Effector memory CD8-positive, alpha-beta T cell (primary cell): ENCODE data around the gene FAM20A.

Experiments
- ATAC-seq: fragments of 150-1000 bp; cut with Tn5 transposase; replicated peaks from 2 replicates; pipeline ENCODE4 v1.10.0; 2021; ENCODE audit warnings: mild to moderate bottlenecking, moderate library complexity
- DNase-seq, 3 experiments: peaks; one replicate each; pipeline ENCODE4 v3.0.0; 2021
- H3K27ac Mint-ChIP-seq, 2 donors: one replicate each; pipeline ENCODE4 v1.8.0; 2022; ENCODE audit warnings: mild to moderate bottlenecking in 2 of 2, mixed read lengths in 2 of 2, moderate library complexity in 2 of 2
- H3K27me3 Mint-ChIP-seq, 2 donors: one replicate each; pipeline ENCODE4 v1.8.0; 2022; ENCODE audit warnings: mixed read lengths in 2 of 2
- H3K36me3 Mint-ChIP-seq: one replicate; pipeline ENCODE4 v1.8.0; 2022; ENCODE audit warnings: mild to moderate bottlenecking, moderate library complexity, mixed read lengths; ENCODE audit not compliant: insufficient read depth
- H3K4me1 Mint-ChIP-seq, 2 donors: one replicate each; pipeline ENCODE4 v1.8.0; 2022; ENCODE audit warnings: low read depth in 2 of 2, mixed read lengths in 2 of 2
- H3K4me3 Mint-ChIP-seq, 2 donors: one replicate each; pipeline ENCODE4 v1.8.0; 2022; ENCODE audit warnings: mild to moderate bottlenecking in 2 of 2, mixed read lengths in 2 of 2, moderate library complexity in 2 of 2
- H3K9me3 Mint-ChIP-seq, 2 donors: one replicate each; pipeline ENCODE4 v1.8.0; 2022; ENCODE audit warnings: mixed read lengths in 2 of 2

The FAM20A gene

GRCh38 chr17:68577497-68577821, 23.7 kb downstream of the FAM20A start:
- H3K27ac Mint-ChIP-seq: no peak overlapping the region
- ATAC-seq: no peak

GRCh38 chr17:68576811-68577496, 24.2 kb downstream of the FAM20A start:
- ATAC-seq (no peak), DNase-seq (no peak)
- Mint-ChIP-seq H3K36me3 (no peaks in the 10 kb centered on the region), H3K9me3 (no peaks in the 10 kb centered on the region), H3K4me3 (no peak overlapping the region), H3K27me3 (peaks cover 6 to 27% of the 10 kb centered on the region in 2 donors), H3K4me1 (no peaks in the 10 kb centered on the region), H3K27ac (no peak overlapping the region)

More at GRCh38 chr17:68577497-68577821, 23.7 kb downstream of the FAM20A start:
- no peak for DNase-seq
- H3K36me3 Mint-ChIP-seq: no peaks in the 10 kb centered on the region
- no peak overlapping the region for H3K4me3 Mint-ChIP-seq
- no peaks in the 10 kb centered on the region for H3K4me1 Mint-ChIP-seq
- H3K27me3 Mint-ChIP-seq: peaks cover 10 to 32% of the 10 kb centered on the region in 2 donors
- no peaks in the 10 kb centered on the region for H3K9me3 Mint-ChIP-seq

GRCh38 chr17:68576137-68576536, 25.0 kb downstream of the FAM20A start:
- Mint-ChIP-seq H3K4me1 (no peaks in the 10 kb centered on the region), H3K27ac (no peak overlapping the region), H3K4me3 (no peak overlapping the region), H3K9me3 (no peaks in the 10 kb centered on the region), H3K27me3 (peaks cover 0 to 22% of the 10 kb centered on the region in 2 donors), H3K36me3 (no peaks in the 10 kb centered on the region)
- no peak for ATAC-seq
- DNase-seq: no peak

GRCh38 chr17:68573338-68573737, 27.8 kb downstream of the FAM20A start:
- Mint-ChIP-seq H3K4me1 (no peaks in the 10 kb centered on the region), H3K4me3 (no peak overlapping the region), H3K27ac (no peak overlapping the region), H3K9me3 (no peaks in the 10 kb centered on the region), H3K27me3 (peaks cover 0 to 4% of the 10 kb centered on the region in 2 donors), H3K36me3 (no peaks in the 10 kb centered on the region)
- DNase-seq (no peak), ATAC-seq (no peak)

- ATAC-seq (no peak), DNase-seq (no peak)
- Mint-ChIP-seq H3K4me1 (no peaks in the 10 kb centered on the region), H3K27ac (no peak overlapping the region), H3K36me3 (no peaks in the 10 kb centered on the region), H3K4me3 (no peak overlapping the region), H3K9me3 (no peaks in the 10 kb centered on the region), H3K27me3 (no peaks in the 10 kb centered on the region)
These were observed 28.9 kb downstream of the FAM20A start for GRCh38 chr17:68572138-68572842.

- no peak overlapping the region for H3K4me3 Mint-ChIP-seq
- H3K4me1 Mint-ChIP-seq: no peaks in the 10 kb centered on the region
- H3K27me3 Mint-ChIP-seq: peaks cover 0 to 8% of the 10 kb centered on the region in 2 donors
- H3K36me3 Mint-ChIP-seq: no peaks in the 10 kb centered on the region
- ATAC-seq (no peak), DNase-seq (no peak)
- no peaks in the 10 kb centered on the region for H3K9me3 Mint-ChIP-seq
- H3K27ac Mint-ChIP-seq: no peak overlapping the region
These were observed 30.6 kb downstream of the FAM20A start for GRCh38 chr17:68570526-68570925.

- Mint-ChIP-seq H3K4me3 (no peak overlapping the region), H3K27me3 (peaks cover 5 to 15% of the 10 kb centered on the region in 2 donors), H3K4me1 (no peaks in the 10 kb centered on the region), H3K9me3 (no peaks in the 10 kb centered on the region), H3K27ac (no peak overlapping the region), H3K36me3 (no peaks in the 10 kb centered on the region)
- DNase-seq (no peak), ATAC-seq (no peak)
These were observed 31.8 kb downstream of the FAM20A start for GRCh38 chr17:68569346-68569745.

GRCh38 chr17:68568581-68568980, 32.6 kb downstream of the FAM20A start:
- Mint-ChIP-seq H3K4me1 (no peaks in the 10 kb centered on the region), H3K27ac (no peak overlapping the region), H3K4me3 (no peak overlapping the region)

GRCh38 chr17:68567581-68567980, 33.6 kb downstream of the FAM20A start:
- H3K4me1 Mint-ChIP-seq: no peaks in the 10 kb centered on the region
- no peaks in the 10 kb centered on the region for H3K36me3 Mint-ChIP-seq
- no peak overlapping the region for H3K27ac Mint-ChIP-seq
- H3K4me3 Mint-ChIP-seq: no peak overlapping the region
- no peak for DNase-seq
- peaks cover 7 to 15% of the 10 kb centered on the region in 2 donors for H3K27me3 Mint-ChIP-seq
- no peak for ATAC-seq
- H3K9me3 Mint-ChIP-seq: no peaks in the 10 kb centered on the region

More at GRCh38 chr17:68568581-68568980, 32.6 kb downstream of the FAM20A start:
- Mint-ChIP-seq H3K27me3 (peaks cover 7 to 15% of the 10 kb centered on the region in 2 donors), H3K36me3 (no peaks in the 10 kb centered on the region), H3K9me3 (no peaks in the 10 kb centered on the region)
- ATAC-seq (no peak), DNase-seq (no peak)

GRCh38 chr17:68567035-68567434, 34.1 kb downstream of the FAM20A start:
- H3K36me3 Mint-ChIP-seq: no peaks in the 10 kb centered on the region
- ATAC-seq (no peak), DNase-seq (no peak)
- no peak overlapping the region for H3K4me3 Mint-ChIP-seq
- H3K9me3 Mint-ChIP-seq: no peaks in the 10 kb centered on the region
- no peaks in the 10 kb centered on the region for H3K4me1 Mint-ChIP-seq
- H3K27ac Mint-ChIP-seq: no peak overlapping the region
- H3K27me3 Mint-ChIP-seq: peaks cover 7 to 15% of the 10 kb centered on the region in 2 donors

GRCh38 chr17:68566442-68566738, 34.8 kb downstream of the FAM20A start:
- DNase-seq (no peak), ATAC-seq (no peak)
- Mint-ChIP-seq H3K27me3 (peaks cover 7 to 15% of the 10 kb centered on the region in 2 donors), H3K4me3 (no peak overlapping the region), H3K9me3 (no peaks in the 10 kb centered on the region), H3K4me1 (peaks cover 0 to 1% of the 10 kb centered on the region in 2 donors), H3K27ac (no peak overlapping the region), H3K36me3 (no peaks in the 10 kb centered on the region)

GRCh38 chr17:68565661-68566441, 35.3 kb downstream of the FAM20A start:
- ATAC-seq (no peak), DNase-seq (no peak)
- Mint-ChIP-seq H3K4me3 (no peak overlapping the region), H3K27ac (no peak overlapping the region), H3K27me3 (peaks cover 7 to 15% of the 10 kb centered on the region in 2 donors), H3K36me3 (no peaks in the 10 kb centered on the region), H3K4me1 (peaks cover 0 to 1% of the 10 kb centered on the region in 2 donors), H3K9me3 (no peaks in the 10 kb centered on the region)

GRCh38 chr17:68564415-68565111, 36.6 kb downstream of the FAM20A start:
- Mint-ChIP-seq H3K4me1 (peaks cover 0 to 1% of the 10 kb centered on the region in 2 donors), H3K4me3 (no peak overlapping the region), H3K27ac (no peak overlapping the region), H3K9me3 (no peaks in the 10 kb centered on the region), H3K36me3 (no peaks in the 10 kb centered on the region), H3K27me3 (peaks cover 7 to 15% of the 10 kb centered on the region in 2 donors)
- ATAC-seq: no peak
- no peak for DNase-seq
